Activated naive CD4-positive, alpha-beta T cell treated with Interleukin-2 at 50 U/mL for 16 hours (primary cell): Measurements from ENCODE around the gene PGM2.
A peak's percentile ranks its signal among the peaks of the same experiment; 100 is the strongest.

Experiments used
- DNase-seq: peaks from one replicate; pipeline ENCODE4 v3.0.0-alpha.2; 2020

The PGM2 gene

GRCh38 chr4:37867102-37867501 lies 40.6 kb downstream of the PGM2 start:
- DNase-seq: no peak

DNA sequence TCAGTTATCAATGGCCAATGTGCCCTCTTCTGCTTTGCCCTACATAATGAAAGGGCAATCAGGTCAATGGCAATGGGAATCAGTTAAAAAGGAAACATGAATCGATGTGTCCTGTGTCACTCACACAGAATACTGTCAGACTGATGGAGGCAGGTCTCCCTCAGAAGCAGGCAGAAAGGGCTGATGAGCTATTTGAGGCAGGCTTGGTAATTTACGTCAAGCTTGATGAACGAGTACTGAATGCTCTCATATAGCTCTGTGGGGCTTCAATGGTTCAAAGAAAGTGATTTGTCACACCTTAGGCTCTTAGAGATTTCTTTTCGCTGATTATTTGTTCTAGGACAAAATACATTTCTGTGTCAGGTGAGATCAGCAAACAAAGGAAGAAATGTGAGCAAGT lies 41.8 kb downstream of the PGM2 start:
- no peak for DNase-seq

DNA sequence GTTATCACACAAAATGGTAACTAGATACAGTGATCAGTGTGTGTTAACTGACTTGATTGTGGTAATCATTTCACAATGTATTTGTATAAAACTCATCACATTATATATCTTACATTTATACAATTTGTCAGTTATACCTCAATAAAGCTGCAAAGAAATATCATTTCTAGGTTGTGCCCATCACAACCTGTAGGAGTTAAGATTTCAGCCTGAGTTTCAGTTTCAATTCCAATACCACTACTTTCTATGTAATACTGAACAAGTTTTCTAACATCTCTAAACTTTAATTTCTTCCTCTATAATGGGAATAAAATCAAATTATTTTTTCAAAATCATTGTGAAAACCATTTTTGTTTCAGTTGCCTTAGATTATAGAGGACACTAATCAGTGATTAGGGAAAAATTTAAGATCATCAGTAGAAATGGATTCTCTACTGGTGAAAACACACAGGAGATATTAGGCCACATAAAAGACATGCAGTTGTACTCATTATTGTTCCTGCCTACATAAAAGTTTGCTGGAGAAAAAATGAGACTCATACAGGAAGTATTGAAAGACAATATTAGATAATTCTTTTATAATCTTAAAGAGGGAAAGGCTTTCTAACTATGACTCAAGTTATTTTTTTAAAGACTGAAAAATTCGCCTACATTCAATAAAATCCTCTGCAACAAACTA lies 46.0 kb downstream of the PGM2 start:
- DNase-seq: no peak

DNA sequence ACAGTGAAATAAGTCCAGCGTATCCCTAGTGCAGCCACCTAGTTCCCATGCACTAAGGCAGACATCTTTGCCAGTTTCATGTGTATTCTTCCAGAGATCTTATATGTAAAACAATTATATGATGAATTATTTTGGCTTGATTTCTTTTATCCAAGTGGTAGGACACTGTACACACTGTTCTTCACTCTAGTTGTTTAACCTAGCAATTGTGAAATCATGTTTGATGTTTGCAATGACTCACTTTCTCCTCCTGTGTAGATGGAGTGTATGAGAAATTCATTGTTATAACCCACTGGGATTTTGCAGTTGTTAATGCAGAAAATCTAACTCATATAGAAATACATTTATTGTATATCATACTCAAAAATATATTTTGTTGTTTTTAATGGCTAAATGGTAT lies 46.9 kb downstream of the PGM2 start:
- DNase-seq: no peak

DNA sequence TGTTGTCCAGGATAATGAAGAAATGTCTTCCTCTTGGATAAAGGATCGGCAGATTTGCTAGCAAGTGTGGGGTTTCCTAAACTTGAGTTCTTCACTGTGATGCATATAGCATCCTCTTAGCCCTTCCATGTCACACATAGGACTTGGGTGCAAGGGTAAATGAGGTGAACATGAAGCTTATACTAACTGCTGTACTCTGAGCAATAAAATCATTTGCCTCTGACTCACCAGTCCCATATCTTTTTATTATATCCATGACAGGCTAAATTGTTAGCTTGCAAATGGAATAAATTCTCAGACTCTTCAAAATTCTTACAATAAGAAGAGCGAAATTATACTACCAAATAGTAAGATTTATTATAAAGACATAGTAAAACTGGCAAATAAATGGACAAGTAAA lies 49.7 kb downstream of the PGM2 start:
- DNase-seq: no peak

DNA sequence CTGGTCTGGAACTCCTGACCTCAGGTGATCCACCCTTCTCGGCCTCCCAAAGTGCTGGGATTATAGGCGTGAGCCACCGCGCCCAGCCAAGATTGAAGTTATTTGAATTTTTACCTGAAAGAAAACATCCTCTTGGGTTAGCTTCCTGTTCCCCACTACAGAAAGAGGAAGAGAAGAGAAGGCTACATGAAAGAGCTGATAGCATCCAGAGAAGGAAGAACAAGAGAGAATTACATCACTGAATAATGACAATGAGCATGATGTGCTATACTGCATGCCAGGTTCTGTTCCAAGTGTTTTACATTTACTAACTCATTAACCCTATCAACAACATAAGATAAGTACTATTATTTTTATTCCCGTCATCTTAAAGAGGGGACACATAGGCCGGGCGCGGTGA lies 52.9 kb downstream of the PGM2 start:
- DNase-seq: no peak

DNA sequence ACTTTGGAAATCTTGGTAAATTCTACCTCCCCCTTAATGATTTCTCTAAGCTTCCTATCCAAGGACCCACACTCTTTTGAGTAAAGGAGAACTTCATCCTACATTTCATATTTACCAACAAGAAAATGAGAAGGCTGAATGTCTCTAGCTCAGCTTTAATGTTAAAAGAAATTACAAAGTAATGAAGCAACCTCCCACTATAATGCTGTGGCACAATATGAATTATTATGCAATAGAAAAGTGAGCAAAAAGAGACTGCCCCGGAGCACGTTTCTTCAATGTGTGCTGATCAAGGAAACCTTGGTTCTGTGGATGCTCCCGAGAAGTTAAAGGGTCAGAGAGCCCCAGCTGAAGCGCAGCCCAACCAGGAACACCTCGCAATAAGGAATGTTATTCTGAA lies 55.3 kb downstream of the PGM2 start:
- DNase-seq: no peak

DNA sequence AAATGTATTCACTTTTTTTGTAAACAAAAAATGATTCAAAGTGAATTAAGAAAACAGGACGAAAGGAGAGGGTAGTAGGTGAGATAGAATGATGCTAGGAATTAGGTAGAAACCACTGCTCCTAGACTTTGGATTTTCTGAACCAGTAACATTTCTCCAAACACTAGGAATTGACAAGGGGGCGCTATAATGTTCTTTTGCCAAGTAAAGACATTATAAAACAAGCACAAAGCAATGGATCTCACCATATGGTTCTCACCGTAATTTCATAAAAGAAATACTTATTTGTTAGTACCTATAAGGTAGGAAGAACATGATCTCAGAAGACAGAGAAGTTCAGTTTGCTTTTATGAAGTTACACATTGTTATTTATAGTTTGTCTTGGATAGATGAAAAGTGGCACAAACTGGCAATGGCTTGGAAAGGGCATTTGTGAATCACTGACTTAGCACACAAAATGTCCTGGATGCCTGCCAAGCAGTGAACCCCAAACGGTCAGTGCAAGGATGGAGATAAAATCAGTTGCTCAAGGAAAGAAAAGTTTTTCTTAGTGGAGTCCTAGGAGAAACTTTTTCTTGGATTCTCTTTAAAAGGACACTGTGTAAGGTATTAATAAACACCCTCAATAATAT lies 56.3 kb downstream of the PGM2 start:
- no peak for DNase-seq

DNA sequence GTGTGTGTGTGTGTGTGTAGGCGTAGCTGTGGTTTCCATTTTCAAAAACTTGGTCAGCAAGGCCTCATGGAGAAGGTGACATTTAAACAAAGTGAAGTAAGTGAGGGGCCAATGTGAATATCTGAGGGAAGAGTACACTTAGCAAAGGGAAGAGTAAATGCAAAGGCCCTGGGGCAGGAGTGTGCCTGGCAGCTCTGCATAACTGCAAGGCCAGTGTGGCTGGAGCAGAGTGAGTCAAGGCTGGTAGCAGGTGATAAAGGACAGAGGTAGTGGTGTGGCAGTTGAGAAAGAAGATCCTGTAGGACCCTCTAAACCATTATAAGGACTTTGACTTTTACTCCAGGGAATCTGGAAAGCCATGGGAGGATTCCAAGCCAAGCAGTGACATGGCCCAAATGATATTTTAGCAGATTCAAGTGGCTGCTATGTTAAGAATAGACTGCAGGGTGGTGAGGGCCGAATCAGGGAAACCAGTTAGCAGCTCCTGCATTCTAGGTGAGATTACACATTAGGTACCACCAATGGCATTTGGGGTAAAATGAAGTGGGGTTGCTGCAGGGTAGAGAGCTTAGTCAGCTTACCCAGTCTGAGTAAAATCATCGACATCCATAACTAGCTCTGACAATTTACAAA lies 58.5 kb downstream of the PGM2 start:
- DNase-seq: no peak

DNA sequence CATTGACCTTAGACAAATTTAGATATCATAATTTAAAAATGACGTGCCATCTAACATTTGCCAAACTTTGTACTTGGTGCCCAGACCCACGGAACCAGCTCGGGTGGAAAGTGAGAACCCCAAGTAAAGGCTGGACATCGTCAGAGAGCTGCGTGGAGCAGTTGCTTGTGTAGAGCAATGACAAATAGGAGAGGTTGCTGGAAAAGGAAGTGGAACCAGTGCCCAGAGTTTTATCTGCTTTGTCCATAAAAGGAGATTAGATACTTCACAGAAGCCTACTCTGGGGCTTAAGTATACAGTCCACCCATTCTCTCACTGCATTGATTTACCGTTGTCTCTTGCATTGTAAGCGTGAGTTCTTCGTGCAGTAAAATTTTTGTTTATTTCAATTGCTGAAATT lies 59.0 kb downstream of the PGM2 start:
- DNase-seq: no peak

- peak; percentile 26 for DNase-seq
Observed at GRCh38 chr4:37889849-37890800, 63.6 kb downstream of the PGM2 start.

GRCh38 chr4:37890801-37891259 lies 64.3 kb downstream of the PGM2 start, which contains the start of gene TBC1D1:
TSS of gene TBC1D1 (plus strand) at chr4:37891084. CDS start at chr4:37902096, 11,012 bp downstream.
- DNase-seq: peak; percentile 50

DNA sequence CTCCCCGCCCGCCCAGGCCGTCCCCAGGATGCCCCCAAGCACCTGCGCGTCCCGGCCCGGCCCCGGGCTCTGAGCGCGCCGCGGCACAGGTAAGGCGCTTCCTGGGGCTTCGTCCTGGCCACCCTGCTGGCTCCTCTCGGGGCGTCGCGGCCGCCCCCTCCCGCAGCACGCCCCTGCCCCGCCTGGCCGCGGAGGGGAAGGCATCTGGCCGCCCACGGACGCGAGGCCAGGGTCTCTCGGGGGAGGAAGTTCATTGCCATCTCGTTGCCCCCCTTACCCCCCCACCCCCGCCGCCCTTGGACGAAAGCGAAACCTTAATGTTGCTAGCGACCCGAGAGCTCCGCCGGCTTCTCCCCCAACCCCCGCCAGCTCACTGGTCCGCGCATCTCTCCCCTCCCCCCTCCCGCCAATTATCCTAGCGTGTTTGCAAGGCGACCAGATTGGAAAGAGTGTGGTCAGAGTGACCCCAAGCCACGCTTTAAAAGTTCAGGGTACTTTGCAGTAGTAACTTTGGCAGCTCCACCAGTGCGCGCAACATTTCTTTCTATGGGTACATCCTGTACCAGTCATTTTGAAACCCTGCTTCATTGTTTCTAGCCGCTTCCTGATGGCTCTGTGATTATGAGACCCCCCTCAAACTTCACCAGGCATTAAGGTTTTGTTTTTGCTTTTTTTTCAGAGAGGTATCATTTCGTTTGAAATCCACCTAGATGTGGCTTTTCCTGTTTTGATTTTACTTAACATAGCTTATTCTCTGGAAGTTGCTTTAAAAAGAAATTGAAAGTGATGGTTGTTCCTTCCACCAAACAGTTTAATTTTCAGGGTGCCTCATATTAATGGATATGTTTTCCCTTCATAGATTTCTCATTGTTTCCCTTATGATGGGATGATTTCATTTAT lies 65.0 kb downstream of the PGM2 start:
- DNase-seq: peak; percentile 59

DNA sequence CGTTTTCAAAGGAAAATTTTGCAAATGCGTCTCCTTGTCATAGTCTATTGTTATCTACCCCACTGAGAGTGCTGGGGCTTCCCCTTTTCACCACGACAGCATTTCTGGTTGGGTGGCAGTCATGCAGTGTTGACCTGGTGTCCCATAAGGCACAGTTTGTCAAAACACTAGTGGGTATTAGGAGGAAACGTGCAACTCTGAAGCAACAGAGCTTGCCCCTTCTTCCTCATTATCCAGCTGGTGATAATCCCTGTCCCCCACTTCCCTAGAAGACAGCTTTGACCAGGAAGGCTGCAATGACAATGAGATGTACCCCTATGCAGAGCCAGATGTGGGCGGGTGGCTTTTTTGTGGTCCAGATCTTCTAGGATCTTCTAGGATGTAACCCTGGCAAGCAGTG lies 66.2 kb downstream of the PGM2 start:
- peak; percentile 62 for DNase-seq

GRCh38 chr4:37893164-37893563 lies 66.7 kb downstream of the PGM2 start:
- no peak for DNase-seq

DNA sequence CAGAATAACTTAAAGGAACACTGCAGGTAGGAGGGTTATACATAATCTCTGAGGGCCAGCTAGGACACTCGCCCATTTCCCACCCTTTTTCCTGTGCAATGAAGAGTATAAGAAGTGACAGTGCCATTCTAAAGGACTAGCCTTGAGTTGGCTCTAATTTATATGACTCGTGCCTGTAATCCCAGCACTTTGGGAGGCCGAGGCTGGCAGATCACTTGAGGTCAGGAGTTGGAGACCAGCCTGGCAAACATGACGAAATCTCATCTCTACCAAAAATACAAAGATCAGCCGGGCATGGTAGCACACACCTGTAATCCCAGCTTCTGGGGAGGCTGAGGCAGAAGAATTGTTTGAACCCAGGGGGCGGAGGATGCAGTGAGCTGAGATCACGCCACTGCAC lies 68.8 kb downstream of the PGM2 start:
- DNase-seq: no peak

GRCh38 chr4:37896206-37896860 lies 69.8 kb downstream of the PGM2 start:
- no peak for DNase-seq

DNA sequence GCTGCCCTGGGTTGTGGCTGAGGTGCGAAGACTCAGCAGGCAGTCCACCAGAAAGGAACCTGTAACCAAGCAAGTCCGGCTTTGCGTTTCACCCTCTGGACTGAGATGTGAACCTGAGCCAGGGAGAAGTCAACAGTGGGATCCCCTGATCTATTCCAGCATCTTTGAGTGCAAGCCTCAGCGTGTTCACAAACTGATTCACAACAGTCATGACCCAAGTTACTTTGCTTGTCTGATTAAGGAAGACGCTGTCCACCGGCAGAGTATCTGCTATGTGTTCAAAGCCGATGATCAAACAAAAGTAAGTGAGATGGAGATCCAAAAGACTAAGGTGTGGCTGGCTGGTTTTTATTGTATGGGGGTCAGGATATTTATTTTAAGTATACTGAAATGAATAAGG lies 75.7 kb downstream of the PGM2 start:
- DNase-seq: no peak

- DNase-seq: no peak
Observed at GRCh38 chr4:37902738-37903693, 76.5 kb downstream of the PGM2 start.

GRCh38 chr4:37903901-37904300 lies 77.4 kb downstream of the PGM2 start:
- DNase-seq: no peak
